GM19463 (cell line): ENCODE data around the gene IL1R2.

Experiments
- ATAC-seq: cut with Tn5 transposase; IDR thresholded peaks from one replicate; pipeline ENCODE4 v1.9.1; 2021; ENCODE audit warnings: mild to moderate bottlenecking, moderate library complexity; ENCODE audit not compliant: unreplicated experiment

Gene IL1R2

GRCh38 chr2:102018823-102019445 lies 27.2 kb downstream of the IL1R2 start:
- ATAC-seq, result no peak

GRCh38 chr2:102020596-102021170 lies 28.9 kb downstream of the IL1R2 start:
- ATAC-seq, result peak; percentile 34

GRCh38 chr2:102021779-102022178 lies 30.0 kb downstream of the IL1R2 start:
- no peak for ATAC-seq

- ATAC-seq, result no peak
Observed at GRCh38 chr2:102022884-102023539, 31.3 kb downstream of the IL1R2 start.

GRCh38 chr2:102024410-102024809 lies 32.6 kb downstream of the IL1R2 start:
- ATAC-seq, result no peak

- ATAC-seq, result peak; percentile 57
Observed at GRCh38 chr2:102025016-102025501, 33.3 kb downstream of the IL1R2 start.

GRCh38 chr2:102025583-102026267 lies 34.0 kb downstream of the IL1R2 start:
- ATAC-seq, result peak; percentile 65

- no peak for ATAC-seq
Observed at GRCh38 chr2:102027036-102027980, 35.5 kb downstream of the IL1R2 start.

- ATAC-seq, result no peak
Observed at GRCh38 chr2:102028470-102028869, 36.7 kb downstream of the IL1R2 start.

GRCh38 chr2:102029405-102029804 lies 37.6 kb downstream of the IL1R2 start:
- no peak for ATAC-seq

GRCh38 chr2:102029952-102030351 lies 38.2 kb downstream of the IL1R2 start:
- no peak for ATAC-seq

GRCh38 chr2:102030502-102030854 lies 38.7 kb downstream of the IL1R2 start:
- no peak for ATAC-seq

- ATAC-seq, result no peak
Observed at GRCh38 chr2:102030855-102031527, 39.2 kb downstream of the IL1R2 start.

GRCh38 chr2:102032368-102033030 lies 40.7 kb downstream of the IL1R2 start:
- ATAC-seq, result no peak

GRCh38 chr2:102033031-102033749 lies 41.4 kb downstream of the IL1R2 start:
- ATAC-seq, result peak; percentile 88

- ATAC-seq, result no peak
Observed at GRCh38 chr2:102033750-102034682, 42.3 kb downstream of the IL1R2 start.

- ATAC-seq, result no peak
Observed at GRCh38 chr2:102034683-102035548, 43.2 kb downstream of the IL1R2 start.
